ENCODE results near the gene RIC8A. TPM values are rescaled to one million over a fixed set of nuclear protein-coding genes. Genes with fewer than 3 reads are reported as not detected.
A peak's percentile ranks its signal among the peaks of the same experiment; 100 is the strongest.

RIC8A gene
- polyA plus RNA-seq, 1 donor: 64.2 TPM

DNA sequence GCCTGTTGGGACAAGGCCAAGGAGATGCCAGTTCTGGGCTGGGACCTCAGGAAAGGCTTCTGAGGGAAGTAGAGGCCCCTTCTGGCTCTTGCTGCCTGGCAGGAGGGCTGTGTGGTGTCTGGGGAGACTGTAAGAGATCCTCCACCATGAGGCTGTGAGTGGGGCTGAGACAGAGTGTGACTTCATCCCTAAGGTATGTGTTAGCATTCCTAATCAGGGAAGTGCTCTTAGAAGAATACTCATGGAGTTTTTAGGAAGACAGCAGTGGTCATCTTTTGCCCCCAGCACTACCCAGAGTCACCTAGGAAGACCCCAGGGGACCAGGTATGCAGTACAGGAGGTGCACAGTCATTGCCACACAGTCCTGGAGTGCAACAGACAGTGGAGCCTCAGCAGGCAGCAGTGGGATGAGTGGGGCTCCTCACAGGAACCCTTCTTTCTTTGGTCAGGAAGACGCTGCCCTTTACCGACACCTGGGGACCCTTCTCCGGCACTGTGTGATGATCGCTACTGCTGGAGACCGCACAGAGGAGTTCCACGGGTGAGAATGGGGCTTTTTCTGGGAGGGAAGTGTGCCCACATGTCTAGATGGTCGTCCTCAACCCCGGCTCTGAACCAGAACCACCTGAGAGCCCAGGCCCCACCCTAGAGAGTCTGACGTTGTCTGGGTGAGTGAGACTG lies 2.8 kb downstream of the RIC8A start:
- no peak for DNase-seq
- H3K36me3 ChIP-seq (ENCODE audit: control insufficient read depth, insufficient read depth, low read length): peaks cover 60% of the 10 kb centered on the region
- H3K27me3 ChIP-seq (ENCODE audit: control insufficient read depth, insufficient read depth, low read length): no peaks in the 10 kb centered on the region
- WGBS (ENCODE audit: insufficient coverage, low lambda C conversion rate): no CpG with 5 or more reads among the region's 9 CpGs
- H3K4me1 ChIP-seq (ENCODE audit: control insufficient read depth, insufficient read depth, low read length): peaks cover 21% of the 10 kb centered on the region
- H3K27ac ChIP-seq (ENCODE audit: low read length): no peak overlapping the region
- peak overlapping the region; percentile 94 for H3K4me3 ChIP-seq (ENCODE audit: low read length)
- no peaks in the 10 kb centered on the region for H3K9me3 ChIP-seq (ENCODE audit: control insufficient read depth, low read depth, low read length)

DNA sequence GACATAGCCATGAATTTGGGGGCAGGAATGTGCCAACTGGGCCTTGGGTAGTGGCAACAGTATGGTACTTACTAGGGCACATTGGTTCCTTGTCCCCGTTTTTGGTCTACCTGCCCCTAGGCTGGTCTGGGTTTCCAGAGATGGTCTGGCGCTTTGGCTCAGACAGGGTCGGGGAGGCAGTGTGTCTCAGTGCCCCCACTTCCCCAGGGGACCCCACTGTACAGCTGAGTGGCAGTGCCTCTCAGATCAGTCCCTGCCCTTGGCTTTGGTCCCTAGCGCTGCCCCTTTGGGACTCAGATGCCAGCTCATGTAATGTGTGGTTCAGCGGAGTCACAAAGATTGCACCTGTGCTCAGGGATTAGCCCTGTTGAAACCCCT lies 3.3 kb downstream of the RIC8A start:
- no peak for DNase-seq
- H3K9me3 ChIP-seq (ENCODE audit: control insufficient read depth, low read depth, low read length): no peaks in the 10 kb centered on the region
- no CpG with 5 or more reads among the region's 5 CpGs for WGBS (ENCODE audit: insufficient coverage, low lambda C conversion rate)
- no peak overlapping the region for H3K4me3 ChIP-seq (ENCODE audit: low read length)
- peaks cover 60% of the 10 kb centered on the region for H3K36me3 ChIP-seq (ENCODE audit: control insufficient read depth, insufficient read depth, low read length)
- H3K27ac ChIP-seq (ENCODE audit: low read length): no peak overlapping the region
- H3K27me3 ChIP-seq (ENCODE audit: control insufficient read depth, insufficient read depth, low read length): no peaks in the 10 kb centered on the region
- H3K4me1 ChIP-seq (ENCODE audit: control insufficient read depth, insufficient read depth, low read length): peaks cover 15% of the 10 kb centered on the region

DNA sequence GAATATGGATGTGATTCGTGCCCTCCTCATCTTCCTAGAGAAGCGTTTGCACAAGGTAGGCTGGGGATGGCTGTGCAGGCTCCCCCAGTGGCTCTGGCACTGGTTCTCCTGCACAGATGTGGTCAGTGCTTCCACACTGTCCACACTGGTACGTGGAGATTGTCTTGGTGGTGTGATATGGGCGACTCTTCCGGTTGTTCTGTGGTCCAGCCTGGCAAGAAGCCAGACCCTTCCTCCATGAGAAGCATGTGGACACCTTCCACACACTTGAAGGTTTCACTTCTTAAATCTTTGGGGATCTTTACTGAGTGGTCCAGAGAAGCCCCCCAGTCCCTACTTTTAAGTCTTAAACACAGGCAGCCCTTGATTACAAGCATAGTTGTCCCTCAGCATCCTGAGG lies 3.8 kb downstream of the RIC8A start:
- WGBS (ENCODE audit: insufficient coverage, low lambda C conversion rate): no CpG with 5 or more reads among the region's 5 CpGs
- Histone ChIP-seq H3K4me3 (ENCODE audit: low read length) (no peak overlapping the region), H3K27ac (ENCODE audit: low read length) (no peak overlapping the region), H3K4me1 (ENCODE audit: control insufficient read depth, insufficient read depth, low read length) (peaks cover 15% of the 10 kb centered on the region), H3K27me3 (ENCODE audit: control insufficient read depth, insufficient read depth, low read length) (no peaks in the 10 kb centered on the region), H3K9me3 (ENCODE audit: control insufficient read depth, low read depth, low read length) (no peaks in the 10 kb centered on the region), H3K36me3 (ENCODE audit: control insufficient read depth, insufficient read depth, low read length) (peaks cover 65% of the 10 kb centered on the region)
- no peak for DNase-seq

DNA sequence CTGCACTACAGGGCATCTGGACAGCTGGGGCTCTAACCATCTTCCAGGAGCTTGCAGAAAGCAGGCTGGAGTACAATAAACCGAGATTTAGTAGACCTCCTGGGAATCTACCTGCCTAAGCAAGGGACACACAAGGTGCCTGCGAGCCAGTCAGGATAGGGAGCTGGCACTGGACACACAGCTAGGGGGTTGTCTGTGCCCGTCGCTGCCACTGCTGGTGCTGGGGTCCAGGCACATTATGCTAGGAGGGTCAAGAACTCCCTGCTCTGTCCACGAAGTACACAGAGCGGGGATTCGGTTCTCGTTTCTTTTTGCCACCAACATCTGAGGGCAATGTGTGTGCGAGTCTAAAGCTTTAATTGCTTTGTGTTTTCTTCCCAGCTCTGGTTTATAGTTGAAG lies 4.2 kb downstream of the RIC8A start:
- H3K4me1 ChIP-seq (ENCODE audit: control insufficient read depth, insufficient read depth, low read length): peaks cover 15% of the 10 kb centered on the region
- no peaks in the 10 kb centered on the region for H3K9me3 ChIP-seq (ENCODE audit: control insufficient read depth, low read depth, low read length)
- H3K27ac ChIP-seq (ENCODE audit: low read length): no peak overlapping the region
- no peak for DNase-seq
- peaks cover 69% of the 10 kb centered on the region for H3K36me3 ChIP-seq (ENCODE audit: control insufficient read depth, insufficient read depth, low read length)
- H3K4me3 ChIP-seq (ENCODE audit: low read length): no peak overlapping the region
- H3K27me3 ChIP-seq (ENCODE audit: control insufficient read depth, insufficient read depth, low read length): no peaks in the 10 kb centered on the region
- no CpG with 5 or more reads among the region's 9 CpGs for WGBS (ENCODE audit: insufficient coverage, low lambda C conversion rate)

DNA sequence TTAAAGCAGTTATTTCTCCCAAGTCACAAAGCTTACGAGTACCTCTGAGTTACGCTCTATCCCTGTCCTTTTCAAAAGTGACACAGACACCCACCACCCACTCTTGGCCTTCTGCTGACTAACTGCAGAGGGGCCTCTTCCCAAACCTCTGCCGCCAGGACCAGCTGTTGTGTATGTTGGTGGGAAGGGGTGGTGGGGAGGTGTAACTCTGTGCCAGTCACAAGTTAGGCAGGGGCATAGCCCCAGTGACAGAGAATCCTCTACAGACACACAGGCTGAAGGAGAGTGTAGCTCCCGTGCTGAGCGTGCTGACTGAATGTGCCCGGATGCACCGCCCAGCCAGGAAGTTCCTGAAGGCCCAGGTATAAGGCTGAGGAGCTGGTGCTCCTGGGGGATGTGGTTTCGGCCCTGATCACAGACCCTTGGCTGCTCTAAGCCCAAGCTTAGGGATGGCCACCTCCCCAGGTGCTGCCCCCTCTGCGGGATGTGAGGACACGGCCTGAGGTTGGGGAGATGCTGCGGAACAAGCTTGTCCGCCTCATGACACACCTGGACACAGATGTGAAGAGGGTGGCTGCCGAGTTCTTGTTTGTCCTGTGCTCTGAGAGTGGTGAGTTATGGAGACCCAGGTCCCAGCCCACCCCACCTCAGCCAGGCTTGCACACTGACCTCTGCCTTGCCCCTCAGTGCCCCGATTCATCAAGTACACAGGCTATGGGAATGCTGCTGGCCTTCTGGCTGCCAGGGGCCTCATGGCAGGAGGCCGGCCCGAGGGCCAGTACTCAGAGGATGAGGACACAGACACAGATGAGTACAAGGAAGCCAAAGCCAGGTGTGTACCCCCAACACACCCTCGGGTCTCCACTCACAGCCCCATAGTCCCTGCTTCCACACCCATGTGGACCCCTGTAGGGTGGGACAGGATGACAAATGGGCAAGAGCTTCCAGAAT lies 4.9 kb downstream of the RIC8A start:
- no peak for DNase-seq
- H3K4me1 ChIP-seq (ENCODE audit: control insufficient read depth, insufficient read depth, low read length): peaks cover 15% of the 10 kb centered on the region
- no peaks in the 10 kb centered on the region for H3K27me3 ChIP-seq (ENCODE audit: control insufficient read depth, insufficient read depth, low read length)
- no CpG with 5 or more reads among the region's 17 CpGs for WGBS (ENCODE audit: insufficient coverage, low lambda C conversion rate)
- H3K9me3 ChIP-seq (ENCODE audit: control insufficient read depth, low read depth, low read length): no peaks in the 10 kb centered on the region
- peaks cover 70% of the 10 kb centered on the region for H3K36me3 ChIP-seq (ENCODE audit: control insufficient read depth, insufficient read depth, low read length)
- no peak overlapping the region for H3K27ac ChIP-seq (ENCODE audit: low read length)
- no peak overlapping the region for H3K4me3 ChIP-seq (ENCODE audit: low read length)

DNA sequence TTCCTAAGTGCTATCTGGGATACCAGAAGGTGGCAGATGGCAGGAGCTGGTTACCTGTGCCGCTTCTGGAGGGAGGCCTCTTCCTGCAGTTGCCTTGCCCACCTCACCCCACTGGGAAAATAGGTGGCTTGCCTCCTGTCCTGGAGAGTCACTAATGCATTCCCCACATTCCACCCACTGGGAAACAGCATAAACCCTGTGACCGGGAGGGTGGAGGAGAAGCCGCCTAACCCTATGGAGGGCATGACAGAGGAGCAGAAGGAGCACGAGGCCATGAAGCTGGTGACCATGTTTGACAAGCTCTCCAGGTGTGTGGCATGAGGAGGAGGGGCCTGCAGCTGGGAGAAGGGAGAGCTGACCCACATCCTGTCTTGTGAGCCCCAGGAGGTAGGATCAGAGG lies 5.6 kb downstream of the RIC8A start:
- DNase-seq: no peak
- no CpG with 5 or more reads among the region's 4 CpGs for WGBS (ENCODE audit: insufficient coverage, low lambda C conversion rate)
- H3K4me1 ChIP-seq (ENCODE audit: control insufficient read depth, insufficient read depth, low read length): peaks cover 15% of the 10 kb centered on the region
- no peak overlapping the region for H3K4me3 ChIP-seq (ENCODE audit: low read length)
- H3K36me3 ChIP-seq (ENCODE audit: control insufficient read depth, insufficient read depth, low read length): peaks cover 74% of the 10 kb centered on the region
- H3K9me3 ChIP-seq (ENCODE audit: control insufficient read depth, low read depth, low read length): no peaks in the 10 kb centered on the region
- no peaks in the 10 kb centered on the region for H3K27me3 ChIP-seq (ENCODE audit: control insufficient read depth, insufficient read depth, low read length)
- H3K27ac ChIP-seq (ENCODE audit: low read length): no peak overlapping the region

DNA sequence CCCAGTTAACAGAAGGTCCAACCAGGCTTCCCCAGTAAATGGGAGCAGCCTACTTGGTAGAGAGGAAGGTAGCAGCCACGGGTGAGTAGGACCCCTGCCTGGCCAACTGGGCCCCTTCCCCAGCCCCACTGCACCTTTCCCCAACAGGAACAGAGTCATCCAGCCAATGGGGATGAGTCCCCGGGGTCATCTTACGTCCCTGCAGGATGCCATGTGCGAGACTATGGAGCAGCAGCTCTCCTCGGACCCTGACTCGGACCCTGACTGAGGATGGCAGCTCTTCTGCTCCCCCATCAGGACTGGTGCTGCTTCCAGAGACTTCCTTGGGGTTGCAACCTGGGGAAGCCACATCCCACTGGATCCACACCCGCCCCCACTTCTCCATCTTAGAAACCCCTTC lies 6.6 kb downstream of the RIC8A start:
- H3K27me3 ChIP-seq (ENCODE audit: control insufficient read depth, insufficient read depth, low read length): no peaks in the 10 kb centered on the region
- H3K27ac ChIP-seq (ENCODE audit: low read length): no peak overlapping the region
- H3K36me3 ChIP-seq (ENCODE audit: control insufficient read depth, insufficient read depth, low read length): peaks cover 84% of the 10 kb centered on the region
- H3K4me3 ChIP-seq (ENCODE audit: low read length): no peak overlapping the region
- no peaks in the 10 kb centered on the region for H3K9me3 ChIP-seq (ENCODE audit: control insufficient read depth, low read depth, low read length)
- WGBS (ENCODE audit: insufficient coverage, low lambda C conversion rate): no CpG with 5 or more reads among the region's 7 CpGs
- peaks cover 15% of the 10 kb centered on the region for H3K4me1 ChIP-seq (ENCODE audit: control insufficient read depth, insufficient read depth, low read length)
- DNase-seq: no peak

DNA sequence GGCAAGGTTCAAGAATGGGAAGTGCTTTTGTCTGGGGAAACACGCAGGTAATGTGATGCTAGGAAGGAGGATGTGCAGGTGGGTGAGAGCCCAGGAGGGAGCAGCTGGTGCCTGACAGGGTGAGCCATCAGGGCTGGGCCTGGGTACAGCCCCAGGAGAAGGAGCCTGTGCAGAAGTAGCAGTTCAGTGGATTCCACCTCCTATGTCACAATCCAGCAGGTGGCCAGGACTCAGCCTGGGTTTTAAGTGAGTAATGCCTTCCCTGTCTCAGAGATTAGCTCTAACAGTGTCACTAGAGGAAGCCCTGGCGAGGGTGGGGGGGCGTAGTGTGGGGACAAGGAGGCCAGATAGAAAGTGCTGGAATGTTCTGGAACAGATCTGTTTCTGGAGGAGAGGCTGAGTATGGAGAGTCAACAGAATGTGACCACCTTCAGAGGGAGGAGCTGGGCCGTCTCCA lies 8.1 kb downstream of the RIC8A start:
- Histone ChIP-seq H3K36me3 (ENCODE audit: control insufficient read depth, insufficient read depth, low read length) (peaks cover 75% of the 10 kb centered on the region), H3K4me1 (ENCODE audit: control insufficient read depth, insufficient read depth, low read length) (peaks cover under 1% of the 10 kb centered on the region), H3K4me3 (ENCODE audit: low read length) (no peak overlapping the region), H3K27me3 (ENCODE audit: control insufficient read depth, insufficient read depth, low read length) (no peaks in the 10 kb centered on the region), H3K9me3 (ENCODE audit: control insufficient read depth, low read depth, low read length) (no peaks in the 10 kb centered on the region), H3K27ac (ENCODE audit: low read length) (no peak overlapping the region)
- WGBS (ENCODE audit: insufficient coverage, low lambda C conversion rate): no CpG with 5 or more reads among the region's 4 CpGs
- no peak for DNase-seq

DNA sequence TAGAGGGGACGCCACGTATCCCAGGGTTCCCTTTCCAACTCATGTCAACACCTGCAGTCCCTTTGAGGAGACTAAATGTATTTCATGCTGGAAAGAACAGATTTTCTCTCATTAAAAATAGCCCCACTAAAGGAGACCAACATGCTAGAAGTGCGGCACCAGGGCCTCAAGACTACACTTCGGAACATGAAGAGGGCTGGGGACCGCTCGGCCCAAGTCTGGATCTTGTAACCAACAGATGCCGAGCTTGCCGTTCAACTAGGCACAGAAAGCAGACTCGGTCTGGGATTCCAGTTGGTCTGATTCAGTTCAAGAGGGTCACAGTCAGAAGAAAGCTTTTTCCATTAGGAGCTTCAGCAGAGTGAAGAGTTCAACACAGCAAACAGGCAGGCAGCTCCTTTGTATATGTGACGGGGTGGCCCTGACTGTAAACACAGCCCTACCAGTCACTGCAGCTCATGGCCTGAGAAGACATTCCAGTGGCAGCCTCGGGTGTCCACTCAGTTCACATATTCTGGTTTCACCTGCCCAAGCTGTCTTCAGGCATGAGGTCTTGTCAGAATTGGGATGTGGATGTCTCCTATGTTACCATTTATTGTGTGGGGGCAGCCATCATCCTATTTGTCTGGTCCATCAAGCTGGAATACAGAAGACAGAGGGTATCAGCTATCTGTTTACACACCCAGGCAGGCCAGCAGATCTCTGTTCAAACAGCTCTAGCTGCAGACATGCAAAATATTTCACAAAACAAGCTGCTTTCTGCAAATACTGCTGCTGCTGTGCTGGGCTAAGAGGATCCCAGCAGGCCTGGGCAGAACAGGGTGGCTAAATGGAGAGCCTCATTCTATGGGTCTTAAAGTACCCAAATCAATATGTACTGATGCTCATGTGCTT lies 8.8 kb downstream of the RIC8A start:
- H3K27ac ChIP-seq (ENCODE audit: low read length): no peak overlapping the region
- DNase-seq: no peak
- no CpG with 5 or more reads among the region's 11 CpGs for WGBS (ENCODE audit: insufficient coverage, low lambda C conversion rate)
- H3K27me3 ChIP-seq (ENCODE audit: control insufficient read depth, insufficient read depth, low read length): no peaks in the 10 kb centered on the region
- no peaks in the 10 kb centered on the region for H3K9me3 ChIP-seq (ENCODE audit: control insufficient read depth, low read depth, low read length)
- H3K4me1 ChIP-seq (ENCODE audit: control insufficient read depth, insufficient read depth, low read length): no peaks in the 10 kb centered on the region
- H3K4me3 ChIP-seq (ENCODE audit: low read length): no peak overlapping the region
- H3K36me3 ChIP-seq (ENCODE audit: control insufficient read depth, insufficient read depth, low read length): peaks cover 68% of the 10 kb centered on the region

DNA sequence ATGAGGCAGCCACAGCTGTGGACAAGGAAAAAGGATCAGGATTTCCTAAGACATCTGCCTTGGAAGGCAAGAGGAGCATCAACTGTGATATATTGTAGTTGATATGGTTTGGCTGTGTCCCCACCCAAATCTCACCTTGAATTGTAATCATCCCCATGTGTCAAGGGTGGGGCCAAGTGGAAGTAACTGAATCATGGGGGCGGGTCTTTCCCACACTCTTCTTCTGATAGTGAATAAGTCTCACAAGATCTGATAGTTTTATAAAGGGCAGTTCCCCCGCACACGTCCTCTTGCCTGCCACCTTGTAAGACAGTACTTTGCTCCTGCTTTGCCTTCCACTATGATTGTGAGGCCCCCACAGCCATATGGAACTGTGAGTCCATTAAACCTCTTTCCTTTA lies 10.2 kb downstream of the RIC8A start:
- Histone ChIP-seq H3K36me3 (ENCODE audit: control insufficient read depth, insufficient read depth, low read length) (peaks cover 65% of the 10 kb centered on the region), H3K9me3 (ENCODE audit: control insufficient read depth, low read depth, low read length) (no peaks in the 10 kb centered on the region), H3K27me3 (ENCODE audit: control insufficient read depth, insufficient read depth, low read length) (no peaks in the 10 kb centered on the region), H3K4me3 (ENCODE audit: low read length) (no peak overlapping the region), H3K27ac (ENCODE audit: low read length) (no peak overlapping the region), H3K4me1 (ENCODE audit: control insufficient read depth, insufficient read depth, low read length) (no peaks in the 10 kb centered on the region)
- no CpG with 5 or more reads among the region's 3 CpGs for WGBS (ENCODE audit: insufficient coverage, low lambda C conversion rate)
- no peak for DNase-seq

Measured in large intestine (tissue), 3 donors.